AG08395 (cell line): ENCODE data around the gene RIMS1.
A peak's percentile ranks its signal among the peaks of the same experiment; 100 is the strongest.

Experiments used
- DNase-seq: peaks from one replicate; pipeline ENCODE4 v3.0.0; 2012; ENCODE audit warnings: mixed read lengths, low spot score

Gene RIMS1, protein sequence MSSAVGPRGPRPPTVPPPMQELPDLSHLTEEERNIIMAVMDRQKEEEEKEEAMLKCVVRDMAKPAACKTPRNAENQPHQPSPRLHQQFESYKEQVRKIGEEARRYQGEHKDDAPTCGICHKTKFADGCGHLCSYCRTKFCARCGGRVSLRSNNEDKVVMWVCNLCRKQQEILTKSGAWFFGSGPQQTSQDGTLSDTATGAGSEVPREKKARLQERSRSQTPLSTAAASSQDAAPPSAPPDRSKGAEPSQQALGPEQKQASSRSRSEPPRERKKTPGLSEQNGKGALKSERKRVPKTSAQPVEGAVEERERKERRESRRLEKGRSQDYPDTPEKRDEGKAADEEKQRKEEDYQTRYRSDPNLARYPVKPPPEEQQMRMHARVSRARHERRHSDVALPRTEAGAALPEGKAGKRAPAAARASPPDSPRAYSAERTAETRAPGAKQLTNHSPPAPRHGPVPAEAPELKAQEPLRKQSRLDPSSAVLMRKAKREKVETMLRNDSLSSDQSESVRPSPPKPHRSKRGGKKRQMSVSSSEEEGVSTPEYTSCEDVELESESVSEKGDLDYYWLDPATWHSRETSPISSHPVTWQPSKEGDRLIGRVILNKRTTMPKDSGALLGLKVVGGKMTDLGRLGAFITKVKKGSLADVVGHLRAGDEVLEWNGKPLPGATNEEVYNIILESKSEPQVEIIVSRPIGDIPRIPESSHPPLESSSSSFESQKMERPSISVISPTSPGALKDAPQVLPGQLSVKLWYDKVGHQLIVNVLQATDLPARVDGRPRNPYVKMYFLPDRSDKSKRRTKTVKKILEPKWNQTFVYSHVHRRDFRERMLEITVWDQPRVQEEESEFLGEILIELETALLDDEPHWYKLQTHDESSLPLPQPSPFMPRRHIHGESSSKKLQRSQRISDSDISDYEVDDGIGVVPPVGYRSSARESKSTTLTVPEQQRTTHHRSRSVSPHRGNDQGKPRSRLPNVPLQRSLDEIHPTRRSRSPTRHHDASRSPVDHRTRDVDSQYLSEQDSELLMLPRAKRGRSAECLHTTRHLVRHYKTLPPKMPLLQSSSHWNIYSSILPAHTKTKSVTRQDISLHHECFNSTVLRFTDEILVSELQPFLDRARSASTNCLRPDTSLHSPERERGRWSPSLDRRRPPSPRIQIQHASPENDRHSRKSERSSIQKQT (N-terminal part only)

DNA sequence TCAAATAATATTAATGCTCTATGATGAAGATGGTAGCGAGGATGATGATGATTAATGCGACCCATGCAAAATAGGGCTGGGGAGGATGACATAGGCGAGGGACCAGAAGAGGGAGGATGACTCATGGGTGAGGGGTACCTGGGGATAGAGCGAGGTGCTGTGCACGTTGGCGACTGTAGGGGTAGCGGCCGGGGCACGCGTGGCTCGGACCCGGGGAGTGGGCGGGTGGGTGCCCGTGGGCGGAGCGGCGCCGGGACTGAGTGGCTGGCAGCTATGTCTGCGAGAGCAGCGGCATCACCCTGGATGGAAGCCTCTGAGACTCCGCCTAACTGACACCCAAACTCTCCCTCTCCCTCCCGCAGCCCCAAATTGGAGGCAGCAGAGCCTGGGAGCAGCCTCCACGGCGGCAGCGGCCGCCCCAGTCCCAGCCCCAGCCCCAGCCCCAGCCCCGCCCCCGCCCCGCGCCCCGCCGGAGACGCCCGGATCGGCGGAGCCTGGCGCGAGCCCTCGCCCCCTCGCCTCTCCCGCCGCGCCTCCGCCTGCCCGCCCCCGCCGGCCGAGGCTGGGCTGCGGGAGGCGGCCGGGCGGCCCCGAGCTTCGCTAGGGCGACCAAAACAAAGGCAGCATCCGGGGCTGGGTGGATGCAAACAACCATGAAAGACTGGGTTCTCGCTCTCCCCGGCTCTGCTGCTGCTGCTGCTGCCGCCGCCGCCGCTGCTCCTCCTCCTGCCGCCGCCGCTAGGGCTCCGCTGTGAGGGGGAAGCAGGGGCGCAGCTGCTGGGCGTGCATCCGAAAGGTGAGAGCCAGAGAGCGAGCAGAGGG lies at the start of gene RIMS1:
Gene RIMS1, plus strand, starts transcription at position 367 of the 822 bp plus-strand sequence. CDS start 474 bp downstream, outside the sequence.
- DNase-seq, result peak; percentile 47

DNA sequence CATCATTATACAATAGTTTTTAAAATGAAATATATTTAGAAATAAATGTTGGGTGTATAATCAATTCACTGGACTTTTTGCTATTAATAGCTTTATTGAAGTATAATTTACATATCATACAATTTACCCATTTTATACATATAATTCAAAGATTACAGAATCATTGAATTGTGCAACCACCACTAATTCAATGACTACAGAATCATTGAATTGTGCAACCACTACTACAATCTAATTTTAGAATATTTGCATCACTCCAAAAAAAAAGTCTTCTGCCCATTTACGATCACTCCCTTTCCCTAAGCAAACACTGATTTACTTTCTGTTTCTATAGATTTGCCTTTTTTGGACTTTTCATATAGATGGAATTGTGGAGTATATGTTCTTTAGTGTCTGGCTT lies 35.1 kb upstream of the RIMS1 start:
- no peak for DNase-seq

DNA sequence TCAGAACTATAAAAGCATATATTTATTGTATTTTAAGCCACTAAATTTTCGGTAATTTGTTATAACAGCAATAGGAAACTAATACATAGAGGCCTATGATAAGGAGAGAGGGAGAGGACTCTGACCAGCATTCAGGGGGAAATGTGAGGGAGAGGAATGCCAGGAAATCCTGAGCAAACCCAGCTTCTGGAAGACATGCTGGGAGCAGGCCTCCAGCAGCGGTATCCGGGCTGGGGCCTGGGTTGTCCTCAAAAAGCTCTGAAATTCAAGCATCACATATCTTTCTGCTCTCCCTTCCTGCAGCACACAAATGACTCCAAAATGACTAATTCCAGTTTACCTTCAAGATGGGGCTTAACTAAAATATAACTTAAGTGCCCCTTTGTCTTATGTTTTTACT lies 33.4 kb upstream of the RIMS1 start:
- DNase-seq, result peak; percentile 54

DNA sequence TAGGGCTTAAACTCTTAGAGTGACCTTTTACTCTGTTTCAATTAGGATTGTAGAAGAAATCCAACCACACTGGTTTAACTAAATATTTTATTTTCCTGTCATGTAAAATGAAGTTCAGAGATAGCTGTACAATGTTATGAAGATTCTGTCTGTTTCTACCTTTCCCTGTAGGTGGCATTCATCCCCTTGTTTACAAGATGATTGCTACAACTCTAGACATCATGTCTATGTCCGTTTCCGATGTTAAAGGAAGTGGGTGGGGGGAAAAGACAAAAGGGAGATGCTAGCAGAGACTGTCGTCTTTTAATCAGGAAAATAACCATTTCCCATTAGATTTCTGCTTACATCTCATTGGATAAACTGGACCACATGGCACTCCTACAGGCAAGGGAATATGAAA lies 30.9 kb upstream of the RIMS1 start:
- no peak for DNase-seq

DNA sequence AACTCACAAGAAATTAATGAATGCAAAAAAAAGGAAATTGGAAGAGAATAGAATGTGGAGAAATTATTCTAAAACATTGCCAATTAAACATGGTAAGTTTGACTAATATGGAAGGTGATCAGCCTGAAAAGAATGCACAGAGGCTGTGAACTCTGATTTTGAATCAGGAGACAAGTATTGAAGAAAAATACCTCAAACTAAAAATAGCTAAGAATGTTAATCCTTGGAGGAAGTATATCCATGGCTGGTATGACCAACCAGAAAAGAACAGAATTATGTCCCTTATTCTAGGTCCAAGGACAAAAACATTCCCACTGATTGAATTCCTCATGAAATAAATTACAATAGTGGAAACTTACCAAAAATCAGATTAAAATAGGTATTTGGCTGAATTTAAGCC lies 7.3 kb upstream of the RIMS1 start:
- peak; percentile 71 for DNase-seq

DNA sequence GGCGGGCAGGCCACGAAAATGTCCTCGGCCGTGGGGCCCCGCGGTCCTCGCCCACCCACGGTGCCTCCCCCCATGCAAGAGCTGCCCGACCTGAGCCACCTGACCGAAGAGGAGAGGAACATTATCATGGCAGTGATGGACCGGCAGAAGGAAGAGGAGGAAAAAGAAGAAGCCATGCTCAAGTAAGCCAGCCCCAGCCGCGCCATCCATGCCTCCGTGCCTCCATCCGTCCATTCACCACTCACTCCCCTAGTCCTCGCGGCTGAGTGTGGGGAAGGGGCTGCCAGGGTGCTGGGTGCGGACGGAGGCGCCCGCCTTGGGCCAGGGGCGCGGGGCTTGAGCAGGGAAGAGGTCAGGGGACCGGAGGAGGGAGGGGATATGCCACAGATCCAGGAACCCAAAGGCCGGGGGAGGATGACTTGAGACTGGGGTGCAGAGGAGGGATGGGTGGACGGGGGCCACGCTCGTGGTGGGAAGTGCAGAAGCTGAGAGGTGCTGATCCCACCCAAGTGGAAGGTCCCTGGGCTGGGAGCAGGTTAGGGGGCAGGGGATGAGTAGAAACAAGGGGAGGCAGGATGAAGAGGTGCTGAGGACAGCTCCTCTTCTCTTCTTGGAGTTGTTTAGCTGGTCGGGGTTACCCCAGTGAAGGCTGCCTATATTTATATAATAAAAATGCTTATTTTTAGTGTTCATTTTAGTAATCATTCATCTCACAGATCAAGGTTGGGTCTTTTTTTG lies 825 bp downstream of the RIMS1 start:
- DNase-seq, result peak; percentile 56

DNA sequence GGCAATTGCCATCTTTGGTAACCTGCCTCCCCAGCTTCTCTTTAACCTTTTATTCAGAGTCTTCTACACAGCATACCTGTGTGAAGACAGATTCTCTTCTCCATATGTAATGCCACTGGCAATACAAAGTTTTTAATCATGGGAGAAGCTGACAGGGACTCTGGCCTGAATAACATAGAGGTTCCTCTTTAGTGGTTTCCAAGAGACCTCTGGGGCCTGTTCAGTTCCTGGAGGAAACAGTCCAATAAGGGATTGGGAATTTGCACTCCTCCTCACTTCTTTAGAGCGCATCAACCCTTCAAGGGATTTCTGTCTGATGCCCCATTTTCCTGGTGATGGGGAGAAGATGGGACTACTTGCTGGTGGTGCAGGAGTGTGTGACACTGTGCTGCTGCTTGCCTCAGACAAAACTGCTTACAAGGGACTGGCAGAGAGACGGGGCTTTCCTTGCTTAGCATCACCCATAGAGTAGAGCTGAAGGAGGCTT lies 1.4 kb downstream of the RIMS1 start:
- no peak for DNase-seq

DNA sequence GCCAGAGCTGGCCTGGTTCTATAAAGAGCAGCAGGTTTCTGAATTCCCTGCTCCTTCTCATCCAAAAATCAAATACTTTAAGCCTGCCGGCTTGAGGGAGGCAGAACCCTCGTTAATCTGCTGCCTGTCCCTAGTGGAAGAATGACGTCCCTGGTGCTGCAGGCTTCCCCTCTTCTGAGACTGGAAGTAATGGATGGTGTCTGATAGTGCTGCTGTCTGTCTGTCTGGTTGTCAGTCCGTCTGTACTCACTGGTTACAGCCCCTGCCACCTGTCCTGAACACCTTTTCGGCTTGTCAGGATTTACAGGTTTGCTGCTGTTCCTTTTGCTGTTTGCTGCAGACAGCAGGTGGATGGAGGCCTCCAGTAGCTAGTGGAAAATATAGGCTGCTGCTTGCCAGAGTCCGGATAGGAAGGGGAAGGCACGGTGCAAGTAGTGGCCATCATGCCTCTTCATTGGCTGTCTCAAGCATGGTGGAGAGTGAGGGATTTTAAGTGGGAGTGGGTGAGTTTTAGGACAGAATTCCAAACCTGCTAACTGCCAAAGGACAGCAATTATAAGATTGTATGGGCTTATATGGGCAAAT lies 2.5 kb downstream of the RIMS1 start:
- DNase-seq, result no peak

DNA sequence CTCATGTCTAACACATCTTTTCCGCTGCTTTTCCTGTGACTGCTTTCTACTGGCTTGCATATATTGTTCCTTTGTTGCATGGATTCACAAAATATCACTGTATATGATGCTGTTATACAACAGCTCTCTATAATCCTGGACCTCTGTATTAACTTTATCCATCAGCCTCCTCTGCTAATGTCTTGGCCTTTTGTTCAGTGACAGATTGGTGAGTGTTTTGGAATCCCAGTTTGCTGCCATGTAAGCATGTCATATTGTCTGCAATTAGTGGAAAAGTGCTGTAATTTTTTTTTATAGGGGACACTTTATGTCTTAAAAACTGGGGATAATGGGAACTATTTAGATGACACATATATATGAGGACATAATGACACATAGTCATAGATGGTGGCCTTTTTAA lies 3.0 kb downstream of the RIMS1 start:
- no peak for DNase-seq

DNA sequence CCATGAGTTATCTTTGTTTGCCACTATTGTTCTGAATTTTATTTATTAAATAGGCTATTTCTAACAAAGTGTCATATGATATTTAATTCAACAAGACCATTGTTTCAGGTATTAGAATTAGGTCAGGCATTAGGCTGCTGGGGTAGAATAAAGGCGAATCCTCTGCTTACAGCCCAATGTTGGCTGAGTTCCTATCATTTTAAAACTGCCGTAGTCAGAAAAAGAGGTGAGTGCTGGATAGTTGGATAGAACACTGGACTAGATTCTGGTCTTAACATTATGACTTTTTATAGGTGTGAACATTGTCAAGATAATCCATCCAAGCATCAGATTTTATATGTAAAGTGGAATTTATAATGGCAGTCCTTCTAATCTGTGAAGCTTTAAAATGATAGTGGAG lies 6.3 kb downstream of the RIMS1 start:
- no peak for DNase-seq

DNA sequence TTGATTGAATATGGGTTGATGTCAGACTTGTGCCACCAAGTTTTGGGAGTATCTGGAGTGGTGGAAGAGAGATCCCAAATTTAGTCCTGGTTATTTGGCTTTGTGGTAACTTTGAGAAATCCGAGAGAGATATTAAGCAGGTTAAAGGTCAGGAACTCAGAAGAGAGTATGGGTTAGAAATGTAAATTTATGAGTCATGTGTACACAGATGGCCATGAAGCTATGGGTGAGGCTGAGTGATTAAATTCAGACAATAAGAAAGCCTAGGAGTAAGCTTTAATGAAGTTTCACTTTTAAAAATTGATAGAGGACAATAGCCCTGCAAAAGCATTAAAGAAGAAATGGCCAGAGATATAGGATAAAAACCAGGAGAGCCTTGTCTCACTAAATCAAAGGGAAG lies 14.3 kb downstream of the RIMS1 start:
- no peak for DNase-seq

DNA sequence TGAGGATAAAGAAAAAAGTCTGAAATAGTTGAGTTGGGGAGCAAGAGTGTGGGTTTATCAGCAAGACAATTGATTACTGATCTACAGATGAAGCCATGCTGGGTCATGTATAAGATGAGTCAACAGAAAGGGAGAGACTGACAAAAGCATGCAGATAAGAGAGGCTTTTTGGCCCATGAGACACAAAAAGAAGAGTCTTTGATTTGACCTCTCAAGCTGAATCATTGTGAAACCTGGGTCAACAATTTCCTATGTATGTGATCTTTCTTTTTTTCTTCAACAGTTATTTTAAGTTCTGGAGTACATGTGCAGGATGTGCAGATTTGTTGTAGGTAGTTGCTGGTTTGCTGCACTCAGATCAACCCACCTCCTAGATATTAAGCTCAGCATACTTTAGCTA lies 15.9 kb downstream of the RIMS1 start:
- DNase-seq, result no peak

DNA sequence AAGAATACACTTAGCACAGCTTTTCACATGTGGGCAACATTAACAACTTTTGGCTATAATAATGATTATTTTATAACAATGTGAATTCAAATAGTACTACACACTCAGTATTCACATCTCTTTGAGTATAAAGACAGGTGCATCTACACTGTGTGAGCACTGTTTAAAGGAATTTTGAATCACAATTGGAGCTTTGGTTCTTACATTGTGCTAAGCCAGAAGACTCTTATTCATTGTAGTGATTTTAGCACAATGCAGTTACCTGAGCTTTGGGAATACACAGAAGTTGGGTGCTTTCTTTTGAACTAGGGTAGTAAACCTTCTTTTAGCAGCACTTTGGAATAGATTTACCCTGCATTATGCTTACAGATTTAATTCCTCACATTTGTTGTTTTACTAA lies 20.5 kb downstream of the RIMS1 start:
- DNase-seq, result no peak

DNA sequence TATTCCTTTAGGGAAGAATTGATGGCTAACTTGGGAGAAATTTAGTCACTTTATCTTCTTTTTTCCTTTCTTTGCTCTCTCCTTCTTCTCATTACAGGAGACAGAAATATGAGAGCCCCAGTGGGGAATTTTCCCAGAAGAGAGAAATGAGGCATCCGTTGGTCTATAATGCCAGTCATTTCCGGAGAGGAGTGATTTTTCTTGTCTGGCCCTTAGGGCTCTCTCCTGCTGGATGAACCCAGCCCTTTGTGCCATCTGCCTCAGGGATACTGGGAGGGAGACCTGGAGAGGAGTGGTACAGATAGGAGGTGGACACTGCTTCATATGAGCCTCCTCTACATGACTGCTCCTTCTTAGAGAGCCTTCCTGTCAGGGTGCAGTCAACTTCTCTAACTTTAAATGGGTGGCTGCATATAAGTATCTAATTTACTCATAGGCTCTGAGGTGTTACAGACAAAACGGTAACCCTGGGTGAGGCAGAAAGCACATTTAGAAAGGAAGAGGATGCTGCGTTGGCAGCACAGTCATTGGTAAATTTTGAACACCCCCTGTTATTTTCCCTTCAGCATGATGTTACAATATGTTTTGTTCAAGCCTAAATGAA lies 21.9 kb downstream of the RIMS1 start:
- no peak for DNase-seq

DNA sequence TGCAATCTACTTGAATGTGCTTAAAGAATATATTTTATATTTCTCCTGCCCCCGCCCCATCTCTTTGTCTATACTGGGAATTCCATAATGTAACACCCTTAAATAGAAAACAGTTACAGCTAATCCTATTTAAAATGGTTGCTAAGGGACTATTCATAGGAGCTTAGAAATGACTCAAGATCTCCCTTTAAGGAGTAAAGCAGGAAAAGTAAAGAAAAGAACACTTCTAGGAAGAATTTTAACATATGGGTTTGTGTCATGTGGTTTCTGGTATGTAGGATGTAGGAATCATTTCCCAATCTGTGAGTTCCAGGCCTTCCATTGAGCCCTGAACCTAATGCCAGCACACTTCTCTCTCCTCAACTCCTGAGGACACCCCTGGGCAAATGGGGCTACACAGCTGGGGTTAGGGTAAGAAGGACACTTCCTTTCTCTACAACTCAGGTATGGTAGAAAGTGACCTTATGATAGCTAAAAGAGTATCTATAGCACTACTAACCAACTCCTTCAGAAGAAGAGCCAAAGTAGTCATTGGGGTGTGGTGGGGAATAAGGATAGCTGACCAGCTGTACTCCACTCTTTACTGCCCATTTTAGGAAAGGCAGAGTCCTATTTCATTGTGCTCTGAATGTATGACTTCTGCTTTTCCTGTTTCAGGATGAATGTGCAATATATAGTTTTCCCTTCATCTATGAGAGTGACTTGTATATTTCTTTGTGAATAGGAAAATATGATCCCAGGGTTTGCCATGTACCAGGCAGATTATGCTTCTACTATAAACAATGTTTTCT lies 27.3 kb downstream of the RIMS1 start:
- no peak for DNase-seq

DNA sequence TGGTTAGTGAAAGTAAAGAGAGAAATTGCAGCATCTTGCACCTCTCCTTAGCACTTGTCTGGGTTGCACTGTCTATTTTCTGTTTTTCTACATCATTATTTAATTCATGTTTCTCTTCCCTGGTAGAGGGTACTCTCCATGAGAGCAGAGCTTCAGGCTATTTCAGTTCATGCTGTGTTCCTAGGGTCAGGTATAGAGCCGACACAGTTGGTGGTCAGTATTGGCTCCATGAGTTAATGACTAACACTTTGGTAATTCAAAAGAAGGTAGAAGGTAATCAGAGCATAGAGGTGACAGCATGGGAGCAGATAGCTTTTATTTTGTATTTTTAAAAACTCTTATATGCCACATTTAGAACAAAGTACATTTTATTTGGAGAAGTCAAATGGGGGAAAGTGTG lies 42.7 kb downstream of the RIMS1 start:
- no peak for DNase-seq

DNA sequence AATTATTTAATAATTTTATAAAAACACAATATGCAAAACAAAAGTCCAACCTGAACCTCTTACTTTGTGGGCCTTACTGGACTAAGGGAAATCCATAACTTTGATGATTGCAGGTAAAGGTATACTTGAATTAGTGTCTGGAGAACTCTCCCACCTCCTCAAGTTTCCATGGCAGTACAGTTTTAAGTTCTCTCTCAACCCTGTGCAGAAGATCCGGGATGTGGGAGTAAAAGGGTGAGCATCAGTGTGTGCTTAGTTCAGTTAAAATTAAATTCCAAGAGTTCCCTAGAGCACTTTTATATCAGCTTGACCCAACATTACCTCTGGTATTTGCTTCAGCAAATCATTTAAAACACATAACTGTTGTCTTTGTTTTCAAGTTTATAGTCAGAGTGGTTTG lies 47.5 kb downstream of the RIMS1 start:
- no peak for DNase-seq

DNA sequence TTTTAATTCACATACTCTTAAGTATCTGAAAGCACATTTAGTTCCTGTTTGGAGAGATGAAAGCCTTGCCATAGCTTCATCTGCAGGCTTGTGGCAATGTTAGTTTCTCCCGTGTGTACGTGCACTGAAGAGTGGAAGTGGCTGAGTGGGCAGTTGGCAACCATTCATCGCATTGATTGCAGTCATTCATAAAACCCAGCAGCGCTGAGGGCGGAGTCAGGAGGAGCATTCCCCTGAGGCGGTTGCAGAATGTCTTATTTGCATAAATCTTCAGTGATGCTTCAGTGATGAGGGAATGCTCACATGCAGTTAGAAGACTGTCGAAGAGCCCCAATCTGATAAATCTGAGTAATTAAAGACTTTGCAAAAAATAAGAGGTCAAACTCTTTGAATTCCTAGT lies 79.1 kb downstream of the RIMS1 start:
- no peak for DNase-seq

DNA sequence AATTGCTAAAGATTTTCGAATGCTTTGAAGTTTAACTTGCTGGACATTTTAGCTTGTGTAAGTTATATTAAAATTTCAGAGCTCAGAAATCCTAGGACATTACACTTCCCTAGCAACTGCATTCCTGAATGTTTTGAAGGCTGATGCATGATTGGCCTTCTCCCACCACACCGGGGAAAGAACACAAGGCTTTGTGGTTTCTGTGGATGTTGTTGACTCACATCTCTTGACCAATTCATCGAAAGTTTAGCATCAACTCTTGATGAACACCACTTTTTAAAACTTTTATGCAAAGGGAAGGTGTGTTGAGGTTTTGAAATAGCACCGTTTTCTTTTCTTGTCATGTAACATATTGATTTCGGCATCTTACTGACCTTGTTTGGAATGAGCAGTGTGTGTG lies 81.1 kb downstream of the RIMS1 start:
- DNase-seq, result peak; percentile 91
